HepG2 (cell line): ENCODE measurements around the gene STXBP4. TPM values are rescaled to one million over a fixed set of nuclear protein-coding genes. Genes with fewer than 3 reads are reported as not detected.

Source experiments
- DPF2 ChIP-seq: sonication (generic); formaldehyde crosslinking; IDR thresholded peaks from 2 replicates; pipeline ENCODE4 v1.4.0; 2020; ENCODE audit warnings: mild to moderate bottlenecking, low read depth, missing genetic modification reagents, borderline replicate concordance
- GTF2F1 ChIP-seq: fragments of 150-350 bp; IDR thresholded peaks from 2 replicates; pipeline ENCODE4 v1.6.1; 2014; ENCODE audit warnings: low read length
- HIVEP1 ChIP-seq: sonication (generic); formaldehyde crosslinking; IDR thresholded peaks from 2 replicates; pipeline ENCODE4 v1.4.0; 2020; ENCODE audit warnings: mild to moderate bottlenecking, missing genetic modification reagents
- ISL2 ChIP-seq: sonication (generic); formaldehyde crosslinking; IDR thresholded peaks from 2 replicates; pipeline ENCODE4 v1.5.0; 2020; ENCODE audit warnings: missing genetic modification reagents
- PHF21A ChIP-seq: sonication (generic); formaldehyde crosslinking; IDR thresholded peaks from 2 replicates; pipeline ENCODE4 v1.5.0; 2020; ENCODE audit warnings: mild to moderate bottlenecking, missing genetic modification reagents
- REXO4 ChIP-seq: sonication (generic); formaldehyde crosslinking; IDR thresholded peaks from 2 replicates; pipeline ENCODE4 v1.8.0; 2022; ENCODE audit warnings: missing genetic modification reagents, mild to moderate bottlenecking, borderline replicate concordance
- RFX3 ChIP-seq: IDR thresholded peaks from 2 replicates; pipeline ENCODE4 v1.6.1; 2016; ENCODE audit warnings: missing biosample characterization, missing genetic modification reagents
- SP4 ChIP-seq: sonication (generic); formaldehyde crosslinking; IDR thresholded peaks from 2 replicates; pipeline ENCODE4 v1.8.1; 2023; ENCODE audit warnings: mild to moderate bottlenecking, missing genetic modification reagents
- SPEN ChIP-seq: sonication (generic); formaldehyde crosslinking; IDR thresholded peaks from 2 replicates; pipeline ENCODE4 v1.5.1; 2020; ENCODE audit warnings: low read depth, mild to moderate bottlenecking, missing genetic modification reagents
- ZNF136 ChIP-seq: sonication (generic); formaldehyde crosslinking; IDR thresholded peaks from 2 replicates; pipeline ENCODE4 v1.8.1; 2022; ENCODE audit warnings: low read depth, mild to moderate bottlenecking, moderate library complexity, missing genetic modification reagents
- ZNF737 ChIP-seq: sonication (generic); formaldehyde crosslinking; IDR thresholded peaks from 2 replicates; pipeline ENCODE4 v1.5.0; 2020; ENCODE audit warnings: missing genetic modification reagents, mild to moderate bottlenecking, borderline replicate concordance
- polyA plus RNA-seq, 8 experiments: library from polyadenylated mRNA; depleted of rRNA in 3 of 8; stranded (reverse) in 7 of 8; unstranded in 1 of 8; fragments of >200 nt; fragmentation: Illumina TruSeq in 4 of 8; extraction: Trizol in 4 of 8; gene quantifications; 2 replicates each; pipeline versions ENCODE4 v1.2.1 to v1.2.3, GENCODE V29; 2011 to 2016; ENCODE audit warnings: low read depth in 4 of 8, missing spikeins in 1 of 8, mixed read lengths in 1 of 8; ENCODE audit not compliant: insufficient read depth in 1 of 8
- total RNA-seq, 5 experiments: library from RNA; depleted of rRNA; stranded (reverse); fragments of >200 nt; fragmentation: Illumina TruSeq; extraction: Trizol; gene quantifications; 2 replicates each; pipeline ENCODE4 v1.2.3, GENCODE V29; 2016; ENCODE audit warnings: low read depth in 1 of 5
- TF ChIP-seq, protein P1 (sequence below): sonication (generic); formaldehyde crosslinking; IDR thresholded peaks from 2 replicates; pipeline ENCODE4 v1.4.0; 2020; ENCODE audit warnings: missing genetic modification reagents, borderline replicate concordance

STXBP4 gene
- total and polyA plus RNA-seq, 2 of the 13 experiments (the other 11 are each of a cell fraction or from before 2014, with no cell fraction given), result 8.5 to 36.1 TPM

DNA sequence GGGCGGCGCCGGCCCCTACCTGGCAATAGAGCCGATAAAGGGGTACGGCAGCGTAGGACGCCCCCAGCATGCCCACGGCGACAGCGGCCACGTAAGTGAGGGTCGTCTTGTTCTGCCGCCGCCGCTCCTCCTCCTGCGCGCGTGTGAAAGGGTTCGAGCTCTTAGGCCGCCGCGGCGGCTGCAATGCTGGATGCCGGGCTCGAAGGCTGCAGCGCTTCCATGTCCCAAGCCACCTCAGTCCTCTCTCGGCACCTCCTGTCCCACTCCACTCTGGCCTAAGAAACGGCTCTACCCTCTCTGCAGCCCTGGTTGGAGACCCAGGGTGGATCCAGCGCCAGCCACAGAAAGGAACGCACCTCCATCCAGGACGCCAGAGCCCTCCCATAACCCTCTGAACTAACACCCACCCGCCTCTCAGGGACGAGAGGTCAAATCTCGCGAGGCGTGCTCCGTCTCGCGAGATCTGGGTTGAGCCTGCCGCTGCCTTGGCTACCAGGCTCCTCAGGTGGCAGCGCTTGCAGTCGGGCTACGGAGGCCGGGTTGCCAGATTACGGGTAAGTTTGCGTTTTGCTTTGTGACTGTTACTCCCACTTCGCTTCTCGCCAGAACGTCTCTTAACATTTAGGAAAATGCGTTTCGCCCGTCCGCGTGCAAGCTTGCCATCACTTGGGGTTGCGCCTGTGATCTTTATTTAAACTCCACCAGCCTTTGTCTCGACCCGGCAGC lies at the start of gene STXBP4, which contains the start of gene COX11 (continued):
- TF ChIP-seq ISL2, result peak; percentile 68; the same call in 1 of the 2 replicates
- TF ChIP-seq ZNF136 (CRISPR knock-in tag), result peak; percentile 83
- no peak for TF ChIP-seq GTF2F1
- TF ChIP-seq HIVEP1 (CRISPR knock-in tag), result peak; percentile 11; the same call in 1 of the 2 replicates
- TF ChIP-seq SP4 (CRISPR knock-in tag), result peak; percentile 77
- TF ChIP-seq SPEN (CRISPR knock-in tag), result peak; percentile 92
- no peak; the same call in 1 of the 2 replicates for TF ChIP-seq ZNF737 (CRISPR knock-in tag)
- TF ChIP-seq, protein P1, sequence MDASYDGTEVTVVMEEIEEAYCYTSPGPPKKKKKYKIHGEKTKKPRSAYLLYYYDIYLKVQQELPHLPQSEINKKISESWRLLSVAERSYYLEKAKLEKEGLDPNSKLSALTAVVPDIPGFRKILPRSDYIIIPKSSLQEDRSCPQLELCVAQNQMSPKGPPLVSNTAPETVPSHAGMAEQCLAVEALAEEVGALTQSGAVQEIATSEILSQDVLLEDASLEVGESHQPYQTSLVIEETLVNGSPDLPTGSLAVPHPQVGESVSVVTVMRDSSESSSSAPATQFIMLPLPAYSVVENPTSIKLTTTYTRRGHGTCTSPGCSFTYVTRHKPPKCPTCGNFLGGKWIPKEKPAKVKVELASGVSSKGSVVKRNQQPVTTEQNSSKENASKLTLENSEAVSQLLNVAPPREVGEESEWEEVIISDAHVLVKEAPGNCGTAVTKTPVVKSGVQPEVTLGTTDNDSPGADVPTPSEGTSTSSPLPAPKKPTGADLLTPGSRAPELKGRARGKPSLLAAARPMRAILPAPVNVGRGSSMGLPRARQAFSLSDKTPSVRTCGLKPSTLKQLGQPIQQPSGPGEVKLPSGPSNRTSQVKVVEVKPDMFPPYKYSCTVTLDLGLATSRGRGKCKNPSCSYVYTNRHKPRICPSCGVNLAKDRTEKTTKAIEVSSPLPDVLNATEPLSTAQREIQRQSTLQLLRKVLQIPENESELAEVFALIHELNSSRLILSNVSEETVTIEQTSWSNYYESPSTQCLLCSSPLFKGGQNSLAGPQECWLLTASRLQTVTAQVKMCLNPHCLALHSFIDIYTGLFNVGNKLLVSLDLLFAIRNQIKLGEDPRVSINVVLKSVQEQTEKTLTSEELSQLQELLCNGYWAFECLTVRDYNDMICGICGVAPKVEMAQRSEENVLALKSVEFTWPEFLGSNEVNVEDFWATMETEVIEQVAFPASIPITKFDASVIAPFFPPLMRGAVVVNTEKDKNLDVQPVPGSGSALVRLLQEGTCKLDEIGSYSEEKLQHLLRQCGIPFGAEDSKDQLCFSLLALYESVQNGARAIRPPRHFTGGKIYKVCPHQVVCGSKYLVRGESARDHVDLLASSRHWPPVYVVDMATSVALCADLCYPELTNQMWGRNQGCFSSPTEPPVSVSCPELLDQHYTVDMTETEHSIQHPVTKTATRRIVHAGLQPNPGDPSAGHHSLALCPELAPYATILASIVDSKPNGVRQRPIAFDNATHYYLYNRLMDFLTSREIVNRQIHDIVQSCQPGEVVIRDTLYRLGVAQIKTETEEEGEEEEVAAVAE (CRISPR knock-in tag), result peak; percentile 58; the same call in 1 of the 2 replicates
- peak; percentile 84 for TF ChIP-seq RFX3
- no peak for TF ChIP-seq REXO4 (CRISPR knock-in tag)
- peak; percentile 86; the same call in 1 of the 2 replicates for TF ChIP-seq PHF21A (CRISPR knock-in tag)
- TF ChIP-seq DPF2 (CRISPR knock-in tag), result no peak
